PFSK-1 (cell line): ENCODE data around the gene OXNAD1.

Experiments
- FOXP2 ChIP-seq: optimal IDR thresholded peaks from 2 replicates; pipeline ENCODE3; 2011; ENCODE audit warnings: borderline replicate concordance, control low read depth, inconsistent platforms; ENCODE audit not compliant: insufficient read depth; ENCODE audit errors: extremely low read length, extremely low read depth
- POLR2AphosphoS5 ChIP-seq: IDR thresholded peaks from 2 replicates; pipeline ENCODE4 v1.6.1; 2012; ENCODE audit warnings: low read depth, mild to moderate bottlenecking, control low read depth, low read length, moderate library complexity
- SIN3A ChIP-seq: IDR thresholded peaks from 2 replicates; pipeline ENCODE4 v1.6.1; 2012; ENCODE audit warnings: mild to moderate bottlenecking, low read length, moderate library complexity, borderline replicate concordance; ENCODE audit not compliant: insufficient read depth
- TAF1 ChIP-seq: IDR thresholded peaks from 2 replicates; pipeline ENCODE4 v1.6.1; 2012; ENCODE audit warnings: low read length, control low read depth, borderline replicate concordance; ENCODE audit not compliant: insufficient read depth
- TF ChIP-seq, protein P1 (sequence below), 2 experiments: IDR thresholded peaks; 2 replicates each; pipeline versions ENCODE4 v1.6.1 to v1.8.0; 2011 to 2012; ENCODE audit warnings: low read depth in 2 of 2, low read length in 2 of 2, control low read depth in 1 of 2, inconsistent platforms in 1 of 2, mild to moderate bottlenecking in 1 of 2, moderate library complexity in 1 of 2; ENCODE audit not compliant: insufficient read depth in 1 of 2

DNA sequence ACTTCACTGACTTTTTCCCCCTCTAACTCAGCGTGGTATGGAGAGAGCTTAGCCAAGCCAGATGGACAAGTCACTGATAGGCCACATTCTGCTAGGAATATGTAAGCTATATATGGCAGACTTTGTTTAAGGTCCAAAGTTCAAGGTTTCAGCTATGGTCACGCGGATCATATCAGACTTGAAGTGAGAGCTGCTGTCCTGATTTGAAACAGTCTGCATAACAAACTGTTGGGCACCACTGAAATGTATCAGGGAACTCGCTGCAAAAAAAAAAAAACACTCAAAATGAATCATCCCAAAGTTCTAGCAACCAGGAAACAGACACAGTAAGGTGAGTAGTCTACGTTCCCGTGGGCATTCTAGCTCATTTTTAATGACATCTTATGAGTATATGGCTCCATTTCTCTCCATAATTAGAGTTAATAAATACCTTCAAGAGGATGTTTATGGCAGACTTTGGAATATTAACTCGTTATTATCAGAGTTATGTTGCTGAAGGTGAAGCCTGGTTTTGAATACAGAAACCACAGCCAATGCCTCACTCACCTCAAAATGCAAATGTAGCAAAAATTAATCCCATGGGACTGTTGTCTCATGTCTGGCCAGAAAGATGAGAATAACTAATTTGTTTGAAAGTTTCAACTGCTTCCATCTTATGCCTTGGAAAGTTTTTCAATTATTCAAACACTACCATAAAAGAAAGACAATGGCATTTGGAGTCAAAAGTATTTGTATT is 12.6 kb upstream of the OXNAD1 start:
- TF ChIP-seq POLR2AphosphoS5 = no peak
- no peak for TF ChIP-seq TAF1
- TF ChIP-seq SIN3A = no peak
- TF ChIP-seq, protein P1, sequence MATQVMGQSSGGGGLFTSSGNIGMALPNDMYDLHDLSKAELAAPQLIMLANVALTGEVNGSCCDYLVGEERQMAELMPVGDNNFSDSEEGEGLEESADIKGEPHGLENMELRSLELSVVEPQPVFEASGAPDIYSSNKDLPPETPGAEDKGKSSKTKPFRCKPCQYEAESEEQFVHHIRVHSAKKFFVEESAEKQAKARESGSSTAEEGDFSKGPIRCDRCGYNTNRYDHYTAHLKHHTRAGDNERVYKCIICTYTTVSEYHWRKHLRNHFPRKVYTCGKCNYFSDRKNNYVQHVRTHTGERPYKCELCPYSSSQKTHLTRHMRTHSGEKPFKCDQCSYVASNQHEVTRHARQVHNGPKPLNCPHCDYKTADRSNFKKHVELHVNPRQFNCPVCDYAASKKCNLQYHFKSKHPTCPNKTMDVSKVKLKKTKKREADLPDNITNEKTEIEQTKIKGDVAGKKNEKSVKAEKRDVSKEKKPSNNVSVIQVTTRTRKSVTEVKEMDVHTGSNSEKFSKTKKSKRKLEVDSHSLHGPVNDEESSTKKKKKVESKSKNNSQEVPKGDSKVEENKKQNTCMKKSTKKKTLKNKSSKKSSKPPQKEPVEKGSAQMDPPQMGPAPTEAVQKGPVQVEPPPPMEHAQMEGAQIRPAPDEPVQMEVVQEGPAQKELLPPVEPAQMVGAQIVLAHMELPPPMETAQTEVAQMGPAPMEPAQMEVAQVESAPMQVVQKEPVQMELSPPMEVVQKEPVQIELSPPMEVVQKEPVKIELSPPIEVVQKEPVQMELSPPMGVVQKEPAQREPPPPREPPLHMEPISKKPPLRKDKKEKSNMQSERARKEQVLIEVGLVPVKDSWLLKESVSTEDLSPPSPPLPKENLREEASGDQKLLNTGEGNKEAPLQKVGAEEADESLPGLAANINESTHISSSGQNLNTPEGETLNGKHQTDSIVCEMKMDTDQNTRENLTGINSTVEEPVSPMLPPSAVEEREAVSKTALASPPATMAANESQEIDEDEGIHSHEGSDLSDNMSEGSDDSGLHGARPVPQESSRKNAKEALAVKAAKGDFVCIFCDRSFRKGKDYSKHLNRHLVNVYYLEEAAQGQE (IDR thresholded peaks at IDR 0.05; ENCODE audit: insufficient read depth in 1 of 2, low read depth in 2 of 2, low read length in 2 of 2) = no peak
- no peak for TF ChIP-seq FOXP2
